Keratinocyte (primary cell): ENCODE measurements around the gene PDE1A.

Experiments
- EZH2 ChIP-seq: IDR thresholded peaks from one replicate; pipeline ENCODE4 v1.6.1; 2012; ENCODE audit warnings: inconsistent platforms, mild to moderate bottlenecking, low read length, moderate library complexity
- TF ChIP-seq, protein P1 (sequence below), 3 experiments: IDR thresholded peaks in 1 of 3; conservative IDR thresholded peaks in 1 of 3; optimal IDR thresholded peaks in 1 of 3; 2 replicates in 2 of 3; 3 replicates in 1 of 3; pipeline versions ENCODE3 to v1.5.1; 2011; ENCODE audit warnings: low read length in 3 of 3, mild to moderate bottlenecking in 3 of 3, moderate library complexity in 2 of 3, control low read depth in 1 of 3, inconsistent platforms in 1 of 3; ENCODE audit not compliant: insufficient read depth in 2 of 3; ENCODE audit errors: extremely low read depth in 1 of 3

GRCh38 chr2:182166841-182167240 is 260.0 kb downstream of the PDE1A start:
- TF ChIP-seq, protein P1, sequence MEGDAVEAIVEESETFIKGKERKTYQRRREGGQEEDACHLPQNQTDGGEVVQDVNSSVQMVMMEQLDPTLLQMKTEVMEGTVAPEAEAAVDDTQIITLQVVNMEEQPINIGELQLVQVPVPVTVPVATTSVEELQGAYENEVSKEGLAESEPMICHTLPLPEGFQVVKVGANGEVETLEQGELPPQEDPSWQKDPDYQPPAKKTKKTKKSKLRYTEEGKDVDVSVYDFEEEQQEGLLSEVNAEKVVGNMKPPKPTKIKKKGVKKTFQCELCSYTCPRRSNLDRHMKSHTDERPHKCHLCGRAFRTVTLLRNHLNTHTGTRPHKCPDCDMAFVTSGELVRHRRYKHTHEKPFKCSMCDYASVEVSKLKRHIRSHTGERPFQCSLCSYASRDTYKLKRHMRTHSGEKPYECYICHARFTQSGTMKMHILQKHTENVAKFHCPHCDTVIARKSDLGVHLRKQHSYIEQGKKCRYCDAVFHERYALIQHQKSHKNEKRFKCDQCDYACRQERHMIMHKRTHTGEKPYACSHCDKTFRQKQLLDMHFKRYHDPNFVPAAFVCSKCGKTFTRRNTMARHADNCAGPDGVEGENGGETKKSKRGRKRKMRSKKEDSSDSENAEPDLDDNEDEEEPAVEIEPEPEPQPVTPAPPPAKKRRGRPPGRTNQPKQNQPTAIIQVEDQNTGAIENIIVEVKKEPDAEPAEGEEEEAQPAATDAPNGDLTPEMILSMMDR (optimal IDR thresholded peaks at IDR 0.05 in 1 of 3, IDR thresholded peaks at IDR 0.05 in 1 of 3, conservative IDR thresholded peaks at IDR 0.05 in 1 of 3; ENCODE audit: extremely low read depth in 1 of 3, insufficient read depth in 2 of 3, low read length in 3 of 3): no peak
- TF ChIP-seq EZH2: no peak
